Skin of body (tissue), 2 donors: Measurements from ENCODE around the gene PPP2R1A. TPM values are rescaled to one million over a fixed set of nuclear protein-coding genes. Genes with fewer than 3 reads are reported as not detected.
"Not testable (repeated sequence)": the region's sequence is repeated elsewhere in the genome, so short reads cannot be mapped to it uniquely, and the experiment has no call there.

Source experiments
- DNase-seq: peaks from one replicate; lab custom pipeline; 2025; lab: John Stamatoyannopoulos, UW
- total RNA-seq: library from RNA; depleted of rRNA; stranded (reverse); fragments of >200 nt; gene quantifications from one replicate; pipeline ENCODE4 v1.2.3, GENCODE V29; 2014

Gene PPP2R1A
- total RNA-seq, 1 donor from 2014 or later: 53.9 TPM

GRCh38 chr19:52200755-52201391, 11.0 kb downstream of the PPP2R1A start:
- not testable (repeated sequence) for DNase-seq

- DNase-seq: no peak
Measured at GRCh38 chr19:52206481-52206880, 16.6 kb downstream of the PPP2R1A start.

- DNase-seq: no peak
Measured at GRCh38 chr19:52211203-52211602, 21.4 kb downstream of the PPP2R1A start.

GRCh38 chr19:52211926-52212571, 22.2 kb downstream of the PPP2R1A start:
- no peak for DNase-seq

- DNase-seq: no peak
Measured at GRCh38 chr19:52212572-52213255, 22.9 kb downstream of the PPP2R1A start.

GRCh38 chr19:52214241-52214640, 24.4 kb downstream of the PPP2R1A start:
- DNase-seq: no peak

- DNase-seq: no peak
Measured at GRCh38 chr19:52216401-52216800, 26.5 kb downstream of the PPP2R1A start.

GRCh38 chr19:52217576-52217975, 27.7 kb downstream of the PPP2R1A start:
- no peak for DNase-seq

GRCh38 chr19:52219611-52220010, 29.8 kb downstream of the PPP2R1A start:
- no peak for DNase-seq

- no peak for DNase-seq
Measured at GRCh38 chr19:52221031-52221430, 31.2 kb downstream of the PPP2R1A start.

- no peak for DNase-seq
Measured at GRCh38 chr19:52221831-52222375, 32.1 kb downstream of the PPP2R1A start.

- DNase-seq: no peak
Measured at GRCh38 chr19:52224211-52224610, 34.4 kb downstream of the PPP2R1A start.

GRCh38 chr19:52226652-52227051, 36.8 kb downstream of the PPP2R1A start:
- no peak for DNase-seq

GRCh38 chr19:52227196-52227940, 37.5 kb downstream of the PPP2R1A start:
- no peak for DNase-seq

GRCh38 chr19:52227980-52228379, 38.1 kb downstream of the PPP2R1A start:
- no peak for DNase-seq

GRCh38 chr19:52229524-52229923, 39.7 kb downstream of the PPP2R1A start:
- no peak for DNase-seq

- no peak for DNase-seq
Measured at GRCh38 chr19:52230685-52231084, 40.8 kb downstream of the PPP2R1A start.

GRCh38 chr19:52231154-52231910, 41.5 kb downstream of the PPP2R1A start:
- no peak for DNase-seq

GRCh38 chr19:52234406-52234805, 44.6 kb downstream of the PPP2R1A start:
- DNase-seq: no peak

- no peak for DNase-seq
Measured at GRCh38 chr19:52237197-52237596, 47.3 kb downstream of the PPP2R1A start.
